ENCODE measurements around the gene ERRFI1.

Gene ERRFI1

DNA sequence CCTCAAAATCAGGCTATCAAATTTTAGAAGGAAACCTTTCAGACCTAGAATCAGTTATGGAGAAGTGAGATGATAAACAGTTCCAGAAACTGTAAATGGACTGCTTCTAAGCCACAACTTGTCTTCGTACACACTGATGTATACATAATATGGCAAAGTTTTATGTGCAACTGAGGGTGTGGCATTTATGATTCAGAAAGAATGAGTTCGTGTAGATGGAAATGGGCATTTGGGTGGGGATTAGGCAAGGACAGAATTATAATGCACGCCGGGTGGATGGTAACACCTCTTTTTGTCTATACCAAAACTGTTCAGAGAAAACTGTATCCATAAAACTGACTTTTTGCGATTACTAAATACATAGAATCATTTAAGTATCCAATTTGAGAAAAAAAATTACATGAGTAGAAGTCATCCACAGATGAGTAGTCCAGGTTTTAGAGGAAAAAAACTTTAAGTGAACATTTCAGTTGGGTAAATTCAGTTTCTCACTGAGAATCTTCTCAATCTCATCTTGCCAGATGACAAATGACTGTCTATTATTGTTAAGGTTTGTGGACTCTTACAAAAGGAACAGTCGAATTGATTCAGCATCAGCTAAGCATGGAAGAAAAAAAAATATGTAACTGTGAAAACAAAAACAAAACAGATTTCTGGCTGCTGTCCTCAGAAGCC lies 22.5 kb downstream of the ERRFI1 start:
- TF ChIP-seq, protein P1, sequence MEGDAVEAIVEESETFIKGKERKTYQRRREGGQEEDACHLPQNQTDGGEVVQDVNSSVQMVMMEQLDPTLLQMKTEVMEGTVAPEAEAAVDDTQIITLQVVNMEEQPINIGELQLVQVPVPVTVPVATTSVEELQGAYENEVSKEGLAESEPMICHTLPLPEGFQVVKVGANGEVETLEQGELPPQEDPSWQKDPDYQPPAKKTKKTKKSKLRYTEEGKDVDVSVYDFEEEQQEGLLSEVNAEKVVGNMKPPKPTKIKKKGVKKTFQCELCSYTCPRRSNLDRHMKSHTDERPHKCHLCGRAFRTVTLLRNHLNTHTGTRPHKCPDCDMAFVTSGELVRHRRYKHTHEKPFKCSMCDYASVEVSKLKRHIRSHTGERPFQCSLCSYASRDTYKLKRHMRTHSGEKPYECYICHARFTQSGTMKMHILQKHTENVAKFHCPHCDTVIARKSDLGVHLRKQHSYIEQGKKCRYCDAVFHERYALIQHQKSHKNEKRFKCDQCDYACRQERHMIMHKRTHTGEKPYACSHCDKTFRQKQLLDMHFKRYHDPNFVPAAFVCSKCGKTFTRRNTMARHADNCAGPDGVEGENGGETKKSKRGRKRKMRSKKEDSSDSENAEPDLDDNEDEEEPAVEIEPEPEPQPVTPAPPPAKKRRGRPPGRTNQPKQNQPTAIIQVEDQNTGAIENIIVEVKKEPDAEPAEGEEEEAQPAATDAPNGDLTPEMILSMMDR (IDR thresholded peaks at IDR 0.05; ENCODE audit: control insufficient read depth, extremely low read depth, insufficient read depth) = no peak
- no peak for DNase-seq (ENCODE audit: low read depth)
- H3K4me3 ChIP-seq (ENCODE audit: low read depth, low read length) = no peak overlapping the region

DNA sequence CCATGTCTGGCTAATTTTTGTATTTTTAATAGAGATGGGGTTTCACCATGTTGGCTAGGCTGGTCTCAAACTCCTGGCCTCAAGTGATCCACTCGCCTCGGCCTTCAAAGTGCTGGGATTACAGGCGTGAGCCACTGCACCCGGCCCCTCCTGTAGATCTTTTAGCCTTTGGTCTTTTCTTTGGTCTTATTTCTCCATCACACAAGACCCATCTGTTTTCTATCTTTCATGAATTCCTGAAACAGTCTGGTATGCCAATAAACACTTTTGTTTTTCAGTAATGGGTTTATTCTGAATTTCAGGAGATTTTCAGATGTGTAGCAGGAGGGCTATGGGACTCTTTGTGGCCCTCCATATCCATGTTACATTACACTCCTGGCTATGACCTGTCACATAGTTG lies 23.2 kb downstream of the ERRFI1 start:
- TF ChIP-seq, protein P1 (IDR thresholded peaks at IDR 0.05; ENCODE audit: control insufficient read depth, extremely low read depth, insufficient read depth) = no peak
- no peak for DNase-seq (ENCODE audit: low read depth)

DNA sequence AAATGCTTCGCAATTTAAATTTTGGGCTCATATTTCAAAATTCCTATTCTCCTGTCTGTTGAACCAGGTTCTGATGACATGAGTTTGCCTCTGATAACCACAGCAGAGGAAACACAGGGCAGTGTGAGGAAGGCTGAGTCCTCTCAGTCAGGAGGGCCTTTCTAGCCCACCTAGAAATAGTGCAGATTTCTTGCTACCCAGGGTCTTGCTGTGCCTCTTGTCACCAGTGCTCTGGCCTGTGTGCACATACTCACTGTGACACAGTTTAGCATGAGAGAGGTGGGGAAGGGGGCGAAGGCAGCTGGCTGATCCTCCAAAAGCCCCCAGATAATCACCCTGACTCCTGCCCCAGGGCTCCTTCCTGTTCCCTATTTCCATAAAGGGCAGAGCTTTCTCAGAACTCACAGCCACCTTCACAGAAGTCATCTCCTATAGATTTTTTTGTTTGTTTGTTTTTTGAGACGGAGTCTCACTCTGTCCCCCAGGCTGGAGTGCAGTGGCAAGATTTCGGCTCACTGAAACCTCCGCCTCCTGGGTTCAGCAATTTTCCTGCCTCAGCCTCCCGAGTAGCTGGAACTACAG lies 23.7 kb downstream of the ERRFI1 start:
- TF ChIP-seq, protein P1 (IDR thresholded peaks at IDR 0.05; ENCODE audit: control insufficient read depth, extremely low read depth, insufficient read depth) = no peak
- H3K4me3 ChIP-seq (ENCODE audit: low read depth, low read length) = no peak overlapping the region
- no peak for DNase-seq (ENCODE audit: low read depth)

More for the DNA sequence above, 23.2 kb downstream of the ERRFI1 start:
- no peak overlapping the region for H3K4me3 ChIP-seq (ENCODE audit: low read depth, low read length)

DNA sequence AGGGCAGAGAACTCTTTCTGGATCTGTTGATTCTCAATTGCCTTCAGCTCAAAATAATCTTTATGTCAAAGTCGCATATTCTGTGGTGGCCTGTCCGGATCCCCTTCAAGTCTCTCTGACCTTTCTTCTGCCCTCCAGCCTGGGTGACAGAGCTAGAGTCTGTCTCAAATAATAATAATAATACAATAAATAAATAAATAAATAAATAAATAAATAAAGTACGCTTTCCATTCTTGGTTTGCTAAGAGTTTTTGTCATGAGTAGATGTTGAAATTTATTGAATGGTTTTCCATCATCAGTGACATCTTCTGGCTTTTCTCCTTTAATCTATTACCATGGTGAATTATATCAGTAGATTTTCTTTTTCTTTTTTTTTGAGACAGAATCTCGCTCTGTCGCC lies 30.7 kb downstream of the ERRFI1 start:
- TF ChIP-seq, protein P1 (IDR thresholded peaks at IDR 0.05; ENCODE audit: control insufficient read depth, extremely low read depth, insufficient read depth) = no peak
- no peak for DNase-seq (ENCODE audit: low read depth)
- H3K4me3 ChIP-seq (ENCODE audit: low read depth, low read length) = no peak overlapping the region

DNA sequence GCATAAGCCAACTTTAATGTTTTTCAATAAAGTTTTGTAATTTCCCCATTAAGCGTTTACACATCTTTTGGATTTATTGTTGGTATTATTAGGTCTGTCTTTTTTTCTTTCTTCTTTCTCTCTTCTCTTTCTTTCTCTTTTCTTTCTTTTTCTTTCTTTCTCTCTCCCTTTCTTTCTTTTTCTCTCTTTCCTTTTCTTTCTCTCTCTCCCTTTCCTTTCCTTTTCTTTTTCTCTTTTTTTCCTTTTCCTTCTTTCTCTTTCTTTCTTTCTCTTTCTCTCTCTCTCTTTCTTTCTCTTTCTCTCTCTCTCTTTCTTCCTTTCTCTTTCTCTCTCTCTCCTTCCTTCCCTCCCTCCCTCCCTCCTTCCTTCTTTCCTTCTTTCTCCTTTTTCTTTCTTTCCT lies 31.3 kb downstream of the ERRFI1 start:
- H3K4me3 ChIP-seq (ENCODE audit: low read depth, low read length) = no peak overlapping the region
- TF ChIP-seq, protein P1 (IDR thresholded peaks at IDR 0.05; ENCODE audit: control insufficient read depth, extremely low read depth, insufficient read depth) = no peak
- no peak for DNase-seq (ENCODE audit: low read depth)

DNA sequence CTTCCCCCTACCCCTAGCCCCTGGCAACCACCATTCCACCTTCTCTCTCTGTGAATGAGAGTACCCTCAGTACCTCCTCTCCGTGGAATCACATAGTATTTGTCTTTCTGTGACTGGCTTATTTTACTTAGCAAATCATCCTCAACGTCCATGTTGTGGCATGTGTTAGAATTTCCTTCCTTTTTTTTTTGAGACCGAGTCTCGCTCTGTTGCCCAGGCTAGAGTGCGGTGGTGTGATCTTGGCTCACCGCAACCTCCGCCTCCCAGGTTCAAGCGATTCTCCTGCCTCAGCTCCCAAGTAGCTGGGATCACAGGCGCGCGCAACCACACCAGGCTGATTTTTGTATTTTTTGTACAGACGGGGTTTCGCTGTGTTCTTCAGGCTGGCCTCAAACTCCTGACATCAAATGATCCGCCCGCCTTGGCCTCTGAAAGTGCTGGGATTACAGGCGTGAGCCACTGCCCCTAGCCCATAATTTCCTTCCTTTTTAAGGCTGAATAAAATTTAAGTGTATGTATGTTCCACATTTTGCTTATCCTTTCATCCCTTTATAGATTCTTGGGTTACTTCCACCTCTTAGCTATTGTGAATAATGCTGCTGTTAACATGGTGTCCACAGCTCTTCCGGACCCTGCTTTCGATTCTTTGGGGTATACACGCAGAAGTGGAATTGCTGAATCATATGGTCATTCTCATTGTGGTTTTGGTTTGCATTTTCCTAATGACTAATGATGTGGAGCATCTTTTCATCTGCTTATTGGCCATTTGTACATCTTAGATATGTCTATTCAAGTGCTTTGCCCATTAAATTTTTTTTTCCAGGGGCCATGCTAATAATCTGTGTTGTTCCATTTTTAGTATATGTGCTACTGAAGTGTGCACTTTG lies 32.3 kb downstream of the ERRFI1 start:
- TF ChIP-seq, protein P1 (IDR thresholded peaks at IDR 0.05; ENCODE audit: control insufficient read depth, extremely low read depth, insufficient read depth) = no peak
- no peak overlapping the region for H3K4me3 ChIP-seq (ENCODE audit: low read depth, low read length)

More for the DNA sequence above, 32.3 kb downstream of the ERRFI1 start:
- no peak for DNase-seq (ENCODE audit: low read depth)
